GM19452 (cell line): ENCODE data around the gene IL3RA.

ENCODE experiments used
- ATAC-seq: cut with Tn5 transposase; IDR thresholded peaks from one replicate; pipeline ENCODE4 v1.9.1; 2021; ENCODE audit not compliant: unreplicated experiment

IL3RA gene

GRCh38 chrX:1380672-1381233 lies 44.2 kb downstream of the IL3RA start:
- no peak for ATAC-seq

GRCh38 chrX:1384658-1385252 lies 48.2 kb downstream of the IL3RA start:
- ATAC-seq, result no peak

GRCh38 chrX:1385253-1386223 lies 49.0 kb downstream of the IL3RA start:
- no peak for ATAC-seq

- no peak for ATAC-seq
These were observed 49.9 kb downstream of the IL3RA start for GRCh38 chrX:1386338-1387127.

- ATAC-seq, result no peak
These were observed 50.7 kb downstream of the IL3RA start for GRCh38 chrX:1387141-1387776.

GRCh38 chrX:1388651-1389050 lies 52.1 kb downstream of the IL3RA start:
- ATAC-seq, result no peak

- ATAC-seq, result no peak
These were observed 52.8 kb downstream of the IL3RA start for GRCh38 chrX:1389181-1389992.

GRCh38 chrX:1389993-1390285 lies 53.4 kb downstream of the IL3RA start:
- no peak for ATAC-seq

- ATAC-seq, result no peak
These were observed 54.2 kb downstream of the IL3RA start for GRCh38 chrX:1390621-1391369.

- no peak for ATAC-seq
These were observed 54.8 kb downstream of the IL3RA start for GRCh38 chrX:1391370-1391706.

GRCh38 chrX:1391707-1392375 lies 55.3 kb downstream of the IL3RA start, which contains the start of gene SLC25A6:
SLC25A6 (minus strand) TSS chrX:1392113; CDS start chrX:1392009, 104 bp downstream.
- peak; percentile 94 for ATAC-seq

- peak; percentile 23 for ATAC-seq
These were observed 55.9 kb downstream of the IL3RA start for GRCh38 chrX:1392376-1393068.

GRCh38 chrX:1393871-1394615 lies 57.5 kb downstream of the IL3RA start:
- no peak for ATAC-seq

- ATAC-seq, result no peak
These were observed 58.3 kb downstream of the IL3RA start for GRCh38 chrX:1394731-1395501.

- ATAC-seq, result no peak
These were observed 59.1 kb downstream of the IL3RA start for GRCh38 chrX:1395646-1396216.

GRCh38 chrX:1397001-1397400 lies 60.4 kb downstream of the IL3RA start:
- no peak for ATAC-seq
